Heart right ventricle (tissue), 16 donors: ENCODE data around the gene CD86. TPM values are rescaled to one million over a fixed set of nuclear protein-coding genes. Genes with fewer than 3 reads are reported as not detected.
A peak's percentile ranks its signal among the peaks of the same experiment; 100 is the strongest.

Experiments used
- ATAC-seq, 8 donors: fragments of 200-7000 bp; cut with Tn5 transposase; one replicate each; pipeline ENCODE4 v1.9.1; 2020; ENCODE audit warnings: mild to moderate bottlenecking in 8 of 8, moderate library complexity in 8 of 8, moderate number of reproducible peaks in 1 of 8
- DNase-seq, 2 donors: peaks; one replicate each; pipeline ENCODE4 v3.0.0-alpha.2; 2020
- H3K27ac ChIP-seq, 10 donors: fragments of 200-600 bp; sonication (generic) in 2 of 10; one replicate each; pipeline versions ENCODE4 v1.5.0 to v1.8.0; 2020 to 2022; ENCODE audit warnings: mild to moderate bottlenecking in 3 of 10
- H3K27me3 ChIP-seq, 7 donors: fragments of 200-600 bp; one replicate each; pipeline ENCODE4 v1.8.0; 2021 to 2022; ENCODE audit warnings: mild to moderate bottlenecking in 2 of 7
- H3K36me3 ChIP-seq, 9 donors: fragments of 200-600 bp; sonication (generic) in 1 of 9; one replicate each; pipeline versions ENCODE4 v1.5.0 to v1.8.0; 2020 to 2022; ENCODE audit warnings: mild to moderate bottlenecking in 2 of 9
- H3K4me1 ChIP-seq, 9 donors: fragments of 200-600 bp; sonication (generic) in 1 of 9; one replicate each; pipeline versions ENCODE4 v1.5.0 to v1.8.0; 2020 to 2022; ENCODE audit warnings: mild to moderate bottlenecking in 4 of 9
- H3K4me3 ChIP-seq, 10 donors: fragments of 200-600 bp; sonication (generic) in 2 of 10; one replicate each; pipeline versions ENCODE4 v1.5.0 to v1.8.0; 2020 to 2022; ENCODE audit warnings: mild to moderate bottlenecking in 7 of 10, moderate library complexity in 2 of 10
- H3K9me3 ChIP-seq, 11 donors: fragments of 200-600 bp in 10 of 11; sonication (generic) in 2 of 11; one replicate each; pipeline versions ENCODE4 v1.5.0 to v1.8.0; 2013 to 2022; ENCODE audit warnings: mild to moderate bottlenecking in 2 of 11, control low read depth in 1 of 11, moderate library complexity in 1 of 11
- CTCF ChIP-seq, 9 donors: fragments of 200-600 bp; sonication (generic) in 2 of 9; IDR thresholded peaks; one replicate each; pipeline versions ENCODE4 v1.5.0 to v1.8.0; 2021 to 2022; ENCODE audit warnings: antibody characterized with exemption in 9 of 9, mild to moderate bottlenecking in 5 of 9, moderate library complexity in 1 of 9
- WGBS, 2 donors: extraction: QIAGEN DNeasy Blood & Tissue Kit; methylation state at CpG; one replicate each; pipeline ENCODE4 v1.1.7; 2013; ENCODE audit warnings: inconsistent platforms in 1 of 2; 5-methylcytosine and 5-hydroxymethylcytosine counted together
- intact Hi-C, 10 donors: fragments of 100-400 bp; cut with DNase I; formaldehyde crosslinking; loops; one replicate each; pipeline versions ENCODE4 v1.11.1 to v1.14.2; 2022
- long read RNA-seq, 3 donors: library from polyadenylated mRNA; unstranded; transcript quantifications; one replicate each; pipeline ENCODE4 v2.0.0, GENCODE V29; 2020 to 2021
- polyA plus RNA-seq, 2 donors: library from polyadenylated mRNA; stranded (reverse); fragments of 200-250 nt; gene quantifications; one replicate each; pipeline ENCODE4 v1.2.3, GENCODE V29; 2013
- total RNA-seq, 10 donors: library from RNA; stranded (reverse); fragmentation: NEBNext Ultra II Directional in 3 of 10; extraction: Animal tissue kit (Norgen Biotek cat#: 25700) in 3 of 10; gene quantifications; one replicate each; pipeline versions ENCODE4 v1.2.1 to v1.2.4, GENCODE V29; 2021 to 2023
- donor health status: Arrhythmogenic right ventricular cardiomyopathy.
- donor health status: ischemic (EF 13 %, LVEDD 7.1; RV severe dilation, severe dysfunction).
- donor health status: healthy with polysubstance abuse.
- donor health status: DM: no; HTN: yes; CAD: no.
- donor health status: DM: no; HTN: no; CAD: no.
- donor health status: ischemic (EF 25% LVEDD 6.9; RV normal size, moderate dysfunction).
- donor health status: ischemic (EF 25% LVEDD 5.7; RV mildly dilated, moderate dysfunction).
- donor health status: healthy.
- donor health status: DM: yes; HTN: yes; CAD: no.
- donor health status: Ischemic cardiomyopathy.
- donor health status: ischemic (EF 35%, LVEDD 5.7; RV mildly dilated, moderate dysfunction).
- donor health status: nonischemic (EF 11% LVEDD 7.7; RV severe dilation, severe dysfunction).
- donor health status: DM: yes; HTN: yes; CAD: no.
- donor health status: PGD.
- donor health status: ischemic (EF 29% LVEDD 5.4; RV normal size, mild dysfunction).
- donor health status: nonischemic (EF 23%, LVEDD 6.1; RV moderate dilation, normal function).

Gene CD86, protein sequence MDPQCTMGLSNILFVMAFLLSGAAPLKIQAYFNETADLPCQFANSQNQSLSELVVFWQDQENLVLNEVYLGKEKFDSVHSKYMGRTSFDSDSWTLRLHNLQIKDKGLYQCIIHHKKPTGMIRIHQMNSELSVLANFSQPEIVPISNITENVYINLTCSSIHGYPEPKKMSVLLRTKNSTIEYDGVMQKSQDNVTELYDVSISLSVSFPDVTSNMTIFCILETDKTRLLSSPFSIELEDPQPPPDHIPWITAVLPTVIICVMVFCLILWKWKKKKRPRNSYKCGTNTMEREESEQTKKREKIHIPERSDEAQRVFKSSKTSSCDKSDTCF
- total RNA-seq (10 to 100 TPM in 1 of 10 donors, 1 to 10 TPM in 7, under 1 TPM in 2; 0.64 to 14.7 (median 1.4) TPM), polyA plus RNA-seq (1 to 10 TPM; 1.1 to 2.3 TPM)
- long read RNA-seq, donor 1, partial matches to known transcripts, result 0 of 1 reads
- long read RNA-seq, donor 1, other reads (novel, unspliced or antisense), result 0 of 1 reads
- long read RNA-seq, donor 2, result 0 reads
- long read RNA-seq, donor 3, result 0 reads

GRCh38 chr3:122055215-122055614, at the start of gene CD86:
TSS of gene CD86 (plus strand) at chr3:122055362. CDS start at chr3:122055490, 128 bp downstream.
- Histone ChIP-seq H3K9me3 (peaks cover 0 to 3% (median 0%) of the 10 kb centered on the region in 11 donors), H3K27me3 (peaks cover 0 to 4% (median 0%) of the 10 kb centered on the region in 7 donors), H3K27ac (peak within 1 kb of the TSS in 2 of 10 donors; percentile 23 to 83), H3K4me1 (peaks cover 0 to 7% (median 0%) of the 10 kb centered on the region in 9 donors), H3K4me3 (peak within 1 kb of the TSS in 7 of 10 donors; percentile 1 to 47 (median 26)), H3K36me3 (no peaks in the 10 kb centered on the region)
- DNase-seq, result no peak
- intact Hi-C loops, result no loop called here
- no peak for TF ChIP-seq CTCF (IDR thresholded peaks at IDR 0.05)
- peak in 3 of 8 donors; percentile 48 to 74 (median 67) for ATAC-seq
- WGBS, 2 donors, result 45% methylated on average over 3 of the region's 3 CpGs

- no peak for TF ChIP-seq CTCF (IDR thresholded peaks at IDR 0.05)
- no peak for ATAC-seq
- Histone ChIP-seq H3K27me3 (peaks cover 0 to 30% (median 10%) of the 10 kb centered on the region in 7 donors), H3K9me3 (no peaks in the 10 kb centered on the region), H3K27ac (no peak overlapping the region), H3K36me3 (no peaks in the 10 kb centered on the region), H3K4me3 (no peak overlapping the region), H3K4me1 (peaks cover 0 to 25% (median 0%) of the 10 kb centered on the region in 9 donors)
- intact Hi-C loops, result no loop called here
- DNase-seq, result no peak
- WGBS, 2 donors, result 82 to 85% methylated on average over 2 of the region's 2 CpGs
Observed at GRCh38 chr3:122006267-122006666, 48.9 kb upstream of the CD86 start.

DNA sequence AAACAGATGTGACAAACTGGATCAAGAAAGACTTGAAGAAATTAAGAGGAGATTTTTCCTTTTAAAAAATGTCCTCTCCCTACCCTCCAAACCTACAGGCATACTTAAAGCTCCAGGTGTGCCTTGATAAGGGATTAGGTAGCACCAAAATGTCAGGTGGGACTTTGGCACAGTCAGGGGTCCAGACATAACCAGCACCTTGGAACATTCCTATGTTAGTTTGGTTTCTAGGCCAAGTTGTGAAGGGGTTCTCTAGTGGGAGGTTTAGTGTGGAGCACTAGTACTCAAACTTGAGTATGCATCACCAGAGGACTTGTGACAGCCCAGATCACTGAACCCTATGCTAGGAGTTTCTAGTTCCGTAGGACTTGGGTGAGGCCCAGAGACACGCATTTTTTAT, 47.0 kb upstream of the CD86 start:
- TF ChIP-seq CTCF (IDR thresholded peaks at IDR 0.05), result no peak
- Histone ChIP-seq H3K4me3 (no peak overlapping the region), H3K27me3 (peaks cover 0 to 18% (median 3%) of the 10 kb centered on the region in 7 donors), H3K36me3 (no peaks in the 10 kb centered on the region), H3K4me1 (peaks cover 0 to 16% (median 0%) of the 10 kb centered on the region in 9 donors), H3K9me3 (no peaks in the 10 kb centered on the region), H3K27ac (no peak overlapping the region)
- ATAC-seq (no peak), DNase-seq (no peak)
- intact Hi-C loops, result no loop called here
- 88 to 93% methylated on average over 2 of the region's 2 CpGs for WGBS, 2 donors

- WGBS, 2 donors, result 50 to 58% methylated on average over 2 of the region's 2 CpGs
- intact Hi-C loops, result no loop called here
- TF ChIP-seq CTCF (IDR thresholded peaks at IDR 0.05), result no peak
Observed at GRCh38 chr3:122010506-122010905, 44.7 kb upstream of the CD86 start.

More at GRCh38 chr3:122010506-122010905, 44.7 kb upstream of the CD86 start:
- Histone ChIP-seq H3K27ac (no peak overlapping the region), H3K4me3 (no peak overlapping the region), H3K27me3 (peaks cover 0 to 13% (median 3%) of the 10 kb centered on the region in 7 donors), H3K9me3 (peaks cover 0 to 3% (median 0%) of the 10 kb centered on the region in 11 donors), H3K36me3 (no peaks in the 10 kb centered on the region), H3K4me1 (no peaks in the 10 kb centered on the region)
- no peak for ATAC-seq
- DNase-seq, result no peak
